Transverse colon (tissue), 4 donors: Measurements from ENCODE around the gene STK32B. TPM values are rescaled to one million over a fixed set of nuclear protein-coding genes. Genes with fewer than 3 reads are reported as not detected.

Source experiments
- DNase-seq: peaks from one replicate; pipeline ENCODE4 v3.0.0-alpha.2; 2019
- H3K27ac ChIP-seq, 4 donors: fragments of 200-600 bp; sonication (generic); 2 replicates each; pipeline ENCODE4 v1.5.1; 2016 to 2018; ENCODE audit warnings: inconsistent platforms in 4 of 4
- H3K27me3 ChIP-seq: fragments of 200-600 bp; sonication (generic); 2 replicates; pipeline ENCODE4 v1.5.1; 2017; ENCODE audit warnings: inconsistent platforms
- H3K36me3 ChIP-seq, 4 donors: fragments of 200-600 bp; sonication (generic); 2 replicates each; pipeline ENCODE4 v1.5.1; 2017 to 2019; ENCODE audit warnings: inconsistent platforms in 4 of 4
- H3K4me1 ChIP-seq, 4 donors: fragments of 200-600 bp; sonication (generic); 2 replicates each; pipeline ENCODE4 v1.5.1; 2017 to 2020; ENCODE audit warnings: inconsistent platforms in 4 of 4
- H3K4me3 ChIP-seq, 4 donors: fragments of 200-600 bp; sonication (generic); 1 replicate in 1 of 4; 2 replicates in 3 of 4; pipeline versions ENCODE4 v1.5.1 to v1.6.1; 2017 to 2019; ENCODE audit warnings: inconsistent platforms in 4 of 4
- H3K9me3 ChIP-seq, 2 donors: fragments of 200-600 bp; sonication (generic); 2 replicates each; pipeline ENCODE4 v1.5.1; 2017 to 2019; ENCODE audit warnings: inconsistent platforms in 2 of 2
- EP300 ChIP-seq: sonication (generic); formaldehyde crosslinking; IDR thresholded peaks from one replicate; pipeline ENCODE4 v1.6.1; 2017; ENCODE audit warnings: antibody characterized with exemption, low read depth
- POLR2A ChIP-seq: fragments of 450-650 bp; IDR thresholded peaks from one replicate; pipeline ENCODE4 v1.6.1; 2016; ENCODE audit warnings: antibody characterized with exemption, mild to moderate bottlenecking, moderate library complexity
- POLR2AphosphoS5 ChIP-seq, 3 donors: sonication (generic); formaldehyde crosslinking; IDR thresholded peaks; one replicate each; pipeline ENCODE4 v1.6.1; 2016; ENCODE audit warnings: antibody characterized with exemption in 3 of 3
- WGBS, 2 donors: methylation state at CpG; one replicate each; pipeline ENCODE4 v1.1.5; 2018; ENCODE audit warnings: low coverage in 1 of 2; 5-methylcytosine and 5-hydroxymethylcytosine counted together
- in situ Hi-C, 4 donors: fragments of 200-750 bp; cut with MboI; loops; one replicate each; pipeline versions ENCODE4 v1.15.0 to v1.15.1; 2017; ENCODE audit warnings: low sequenced_read_pairs in 3 of 4, low pct_ligation_motif_present in 1 of 4, low pct_unique_long_range_greater_than_20kb in 1 of 4
- intact Hi-C: fragments of 100-400 bp; cut with DNase I; formaldehyde crosslinking; loops from one replicate; pipeline ENCODE4 v1.15.1; 2023; ENCODE audit warnings: low total_unique reads
- total RNA-seq, 4 donors: library from RNA; depleted of rRNA; stranded (reverse); fragments of >200 nt; gene quantifications; one replicate each; pipeline ENCODE4 v1.1.0, GENCODE V29; 2016
- TF ChIP-seq, protein P1 (sequence below), 5 experiments: fragments of 200-600 bp in 3 of 5; fragments of 450-650 bp in 2 of 5; sonication (generic) in 3 of 5; IDR thresholded peaks; 1 replicate in 2 of 5; 2 replicates in 3 of 5; pipeline ENCODE4 v1.5.1; 2016 to 2017; ENCODE audit warnings: antibody characterized with exemption in 5 of 5, inconsistent platforms in 3 of 5, mild to moderate bottlenecking in 2 of 5, moderate library complexity in 1 of 5

STK32B gene
- total RNA-seq, 4 donors from 2014 or later, result 0.37 to 1.1 (median 0.64) TPM

- WGBS, 2 donors, result 63 to 66% methylated on average over 1 to 5 of the region's 5 CpGs
- in situ Hi-C loops (no loop called here), intact Hi-C loops (no loop called here)
- H3K27me3 ChIP-seq, result no peaks in the 10 kb centered on the region
- no peak overlapping the region for H3K27ac ChIP-seq
- H3K36me3 ChIP-seq, result no peaks in the 10 kb centered on the region
- no peaks in the 10 kb centered on the region for H3K9me3 ChIP-seq
- TF ChIP-seq, protein P1, sequence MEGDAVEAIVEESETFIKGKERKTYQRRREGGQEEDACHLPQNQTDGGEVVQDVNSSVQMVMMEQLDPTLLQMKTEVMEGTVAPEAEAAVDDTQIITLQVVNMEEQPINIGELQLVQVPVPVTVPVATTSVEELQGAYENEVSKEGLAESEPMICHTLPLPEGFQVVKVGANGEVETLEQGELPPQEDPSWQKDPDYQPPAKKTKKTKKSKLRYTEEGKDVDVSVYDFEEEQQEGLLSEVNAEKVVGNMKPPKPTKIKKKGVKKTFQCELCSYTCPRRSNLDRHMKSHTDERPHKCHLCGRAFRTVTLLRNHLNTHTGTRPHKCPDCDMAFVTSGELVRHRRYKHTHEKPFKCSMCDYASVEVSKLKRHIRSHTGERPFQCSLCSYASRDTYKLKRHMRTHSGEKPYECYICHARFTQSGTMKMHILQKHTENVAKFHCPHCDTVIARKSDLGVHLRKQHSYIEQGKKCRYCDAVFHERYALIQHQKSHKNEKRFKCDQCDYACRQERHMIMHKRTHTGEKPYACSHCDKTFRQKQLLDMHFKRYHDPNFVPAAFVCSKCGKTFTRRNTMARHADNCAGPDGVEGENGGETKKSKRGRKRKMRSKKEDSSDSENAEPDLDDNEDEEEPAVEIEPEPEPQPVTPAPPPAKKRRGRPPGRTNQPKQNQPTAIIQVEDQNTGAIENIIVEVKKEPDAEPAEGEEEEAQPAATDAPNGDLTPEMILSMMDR (IDR thresholded peaks at IDR 0.05), result no peak
- TF ChIP-seq POLR2AphosphoS5 (IDR thresholded peaks at IDR 0.05), result no peak
- TF ChIP-seq EP300, result no peak
- no peak for TF ChIP-seq POLR2A
- H3K4me1 ChIP-seq, result no peaks in the 10 kb centered on the region
- no peak for DNase-seq
- H3K4me3 ChIP-seq, result no peak overlapping the region
These were observed 418.6 kb downstream of the STK32B start for GRCh38 chr4:5469861-5470260.

DNA sequence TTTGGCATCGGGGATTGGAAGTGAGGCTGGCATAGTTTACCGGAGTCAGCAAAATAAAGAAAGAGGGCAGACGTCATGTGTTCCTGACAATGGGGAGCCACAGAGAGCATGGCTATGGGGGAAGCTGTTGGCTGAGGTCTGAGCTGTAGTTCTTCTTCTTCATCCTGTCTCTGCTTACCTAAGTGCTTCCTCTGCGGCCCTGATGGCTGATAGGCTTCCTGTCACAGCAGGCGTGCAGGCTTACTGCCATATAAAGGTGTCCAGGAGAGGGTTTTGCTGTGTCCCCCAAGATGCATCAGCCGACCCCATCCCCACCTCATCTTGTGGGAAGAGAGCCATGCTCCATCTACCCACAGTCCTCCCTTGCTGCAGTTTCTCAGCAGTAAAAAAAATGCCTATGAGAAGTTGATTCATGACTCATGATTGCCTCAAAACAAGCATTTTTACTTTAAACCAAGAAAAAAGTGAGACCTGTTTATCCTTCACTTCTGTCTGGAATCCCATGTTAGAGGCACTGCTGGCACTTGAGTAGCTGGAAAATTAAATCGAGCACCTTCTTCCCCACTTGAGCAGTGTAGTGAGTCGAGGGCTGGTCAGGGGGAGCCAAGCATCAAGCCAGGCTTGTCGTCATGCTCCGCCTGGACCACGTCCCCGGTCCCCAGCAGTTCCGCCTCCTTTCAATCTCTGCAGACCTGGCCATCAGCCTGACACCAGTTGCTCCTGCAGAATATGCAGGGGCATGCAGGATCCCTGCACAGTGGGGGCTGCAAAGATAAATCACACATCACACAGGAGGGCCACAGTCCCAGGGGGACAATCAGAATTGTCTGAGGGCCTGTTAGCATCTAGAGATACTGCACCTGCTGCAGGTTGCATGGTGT, 419.3 kb downstream of the STK32B start:
- Histone ChIP-seq H3K4me1 (no peaks in the 10 kb centered on the region), H3K27ac (no peak overlapping the region), H3K9me3 (no peaks in the 10 kb centered on the region), H3K36me3 (no peaks in the 10 kb centered on the region), H3K4me3 (no peak overlapping the region), H3K27me3 (no peaks in the 10 kb centered on the region)
- TF ChIP-seq POLR2A (no peak), EP300 (no peak), POLR2AphosphoS5 (IDR thresholded peaks at IDR 0.05) (no peak)
- TF ChIP-seq, protein P1 (IDR thresholded peaks at IDR 0.05), result no peak
- in situ Hi-C loops, result no loop called here
- intact Hi-C loops, result no loop called here
- WGBS, 2 donors, result 73 to 80% methylated on average over 2 to 13 of the region's 13 CpGs
- DNase-seq, result no peak

GRCh38 chr4:5471206-5471605, 419.9 kb downstream of the STK32B start:
- no peaks in the 10 kb centered on the region for H3K4me1 ChIP-seq
- no peaks in the 10 kb centered on the region for H3K36me3 ChIP-seq
- H3K27ac ChIP-seq, result no peak overlapping the region
- intact Hi-C loops (no loop called here), in situ Hi-C loops (no loop called here)
- H3K4me3 ChIP-seq, result no peak overlapping the region
- no peaks in the 10 kb centered on the region for H3K27me3 ChIP-seq
- H3K9me3 ChIP-seq, result no peaks in the 10 kb centered on the region
- TF ChIP-seq POLR2AphosphoS5 (IDR thresholded peaks at IDR 0.05) (no peak), EP300 (no peak), POLR2A (no peak)
- TF ChIP-seq, protein P1 (IDR thresholded peaks at IDR 0.05), result no peak
- DNase-seq, result no peak
- WGBS, 2 donors, result 78 to 81% methylated on average over 3 to 7 of the region's 7 CpGs

- TF ChIP-seq, protein P1 (IDR thresholded peaks at IDR 0.05), result no peak
- TF ChIP-seq POLR2AphosphoS5 (IDR thresholded peaks at IDR 0.05), result no peak
- no peak for TF ChIP-seq POLR2A
- no peak for TF ChIP-seq EP300
- no peaks in the 10 kb centered on the region for H3K9me3 ChIP-seq
- no peak overlapping the region for H3K4me3 ChIP-seq
- in situ Hi-C loops, result no loop called here
- WGBS, 2 donors, result 86 to 89% methylated on average over 3 to 7 of the region's 7 CpGs
- H3K27me3 ChIP-seq, result no peaks in the 10 kb centered on the region
- no peak for DNase-seq
- H3K4me1 ChIP-seq, result no peaks in the 10 kb centered on the region
- no peak overlapping the region for H3K27ac ChIP-seq
- intact Hi-C loops, result no loop called here
- H3K36me3 ChIP-seq, result no peaks in the 10 kb centered on the region
These were observed 420.4 kb downstream of the STK32B start for GRCh38 chr4:5471691-5472090.
